DND-41 (cell line): ENCODE results near the gene RUVBL1.

Source experiments
- ATAC-seq: fragments of 200-7000 bp; cut with Tn5 transposase; 3 replicates; pipeline ENCODE4 v1.9.1; 2021; ENCODE audit warnings: low read depth; ENCODE audit not compliant: insufficient read depth
- DNase-seq: peaks from one replicate; pipeline ENCODE4 v3.0.0-alpha.2; 2020
- H2AFZ ChIP-seq: 2 replicates; pipeline ENCODE4 v1.6.0; 2012; ENCODE audit warnings: low read depth, low read length
- H3K27ac ChIP-seq: 2 replicates; pipeline ENCODE4 v1.5.1; 2012; ENCODE audit warnings: low read length, inconsistent platforms
- H3K27me3 ChIP-seq: fragments of 200-600 bp; sonication (generic); 2 replicates; pipeline ENCODE4 v1.6.0; 2012; ENCODE audit warnings: low read length, mild to moderate bottlenecking, inconsistent platforms; ENCODE audit not compliant: insufficient read depth, poor library complexity
- H3K36me3 ChIP-seq: 2 replicates; pipeline ENCODE4 v1.5.1; 2012; ENCODE audit warnings: low read length, inconsistent platforms; ENCODE audit not compliant: insufficient read depth
- H3K4me1 ChIP-seq: 2 replicates; pipeline ENCODE4 v1.5.1; 2012; ENCODE audit warnings: mild to moderate bottlenecking, low read length; ENCODE audit not compliant: insufficient read depth
- H3K4me2 ChIP-seq: 2 replicates; pipeline ENCODE4 v1.6.0; 2012; ENCODE audit warnings: mild to moderate bottlenecking, moderate library complexity, low read length, inconsistent platforms; ENCODE audit not compliant: insufficient read depth
- H3K4me3 ChIP-seq, 2 experiments: fragments of 200-600 bp in 1 of 2; shearing (Covaris generic) in 1 of 2; 2 replicates each; pipeline ENCODE4 v1.5.1; 2012 to 2016; ENCODE audit warnings: inconsistent platforms in 2 of 2, low read length in 2 of 2, mild to moderate bottlenecking in 2 of 2, low read depth in 1 of 2, moderate library complexity in 1 of 2
- H3K79me2 ChIP-seq: 2 replicates; pipeline ENCODE4 v1.6.0; 2012; ENCODE audit warnings: low read length, inconsistent platforms; ENCODE audit not compliant: insufficient read depth
- H3K9ac ChIP-seq: 2 replicates; pipeline ENCODE4 v1.6.0; 2012; ENCODE audit warnings: low read depth, mild to moderate bottlenecking, inconsistent platforms, low read length, moderate library complexity
- H3K9me3 ChIP-seq: 2 replicates; pipeline ENCODE4 v1.5.1; 2012; ENCODE audit warnings: low read length, moderate library complexity, mild to moderate bottlenecking, inconsistent platforms; ENCODE audit not compliant: insufficient read depth, severe bottlenecking
- H4K20me1 ChIP-seq: 2 replicates; pipeline ENCODE4 v1.6.0; 2012; ENCODE audit warnings: low read length; ENCODE audit not compliant: insufficient read depth
- CTCF ChIP-seq: IDR thresholded peaks from 2 replicates; pipeline ENCODE4 v1.5.1; 2012; ENCODE audit warnings: borderline replicate concordance, low read length, moderate library complexity, mild to moderate bottlenecking; ENCODE audit not compliant: poor library complexity, severe bottlenecking; ENCODE audit errors: extremely low read depth
- EZH2 ChIP-seq: IDR thresholded peaks from 3 replicates; pipeline ENCODE4 v1.6.1; 2012; ENCODE audit warnings: borderline replicate concordance, low read depth, mild to moderate bottlenecking, moderate library complexity, low read length, inconsistent platforms; ENCODE audit not compliant: severe bottlenecking

Gene RUVBL1

DNA sequence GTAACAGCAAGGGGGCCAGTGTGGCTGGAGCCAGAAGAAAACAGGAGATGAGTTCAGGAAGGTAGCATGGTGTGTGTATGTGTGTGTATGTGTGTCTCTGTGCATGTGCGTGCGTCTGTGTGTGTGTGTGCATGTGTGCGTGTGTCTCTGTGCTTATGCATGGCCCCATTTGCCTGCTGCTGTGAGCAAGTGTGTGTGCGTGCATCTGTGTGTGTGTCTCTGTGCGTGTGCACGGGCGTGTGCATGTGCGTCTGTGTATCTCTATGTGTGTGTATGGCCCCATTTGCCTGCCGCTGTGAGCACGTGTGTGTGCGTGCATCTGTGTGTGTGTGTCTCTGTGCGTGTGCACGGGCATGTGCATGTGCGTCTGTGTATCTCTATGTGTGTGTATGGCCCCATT, 22.6 kb upstream of the RUVBL1 start:
- Histone ChIP-seq H2AFZ (no peak overlapping the region), H3K4me1 (no peaks in the 10 kb centered on the region), H3K36me3 (peaks cover 6% of the 10 kb centered on the region; the same call in 1 of the 2 replicates), H3K9me3 (no peaks in the 10 kb centered on the region), H3K27ac (no peak overlapping the region), H4K20me1 (no peaks in the 10 kb centered on the region), H3K79me2 (no peaks in the 10 kb centered on the region), H3K9ac (no peak overlapping the region), H3K4me2 (no peak overlapping the region), H3K4me3 (no peak overlapping the region), H3K27me3 (no peaks in the 10 kb centered on the region)
- DNase-seq (no peak), ATAC-seq (no peak)
- TF ChIP-seq CTCF (no peak), EZH2 (no peak)

GRCh38 chr3:128145279-128145678, 21.7 kb upstream of the RUVBL1 start:
- Histone ChIP-seq H2AFZ (no peak overlapping the region), H3K4me3 (no peak overlapping the region), H3K27ac (no peak overlapping the region), H3K4me2 (no peak overlapping the region), H3K9me3 (no peaks in the 10 kb centered on the region), H3K4me1 (no peaks in the 10 kb centered on the region), H3K79me2 (no peaks in the 10 kb centered on the region), H4K20me1 (no peaks in the 10 kb centered on the region), H3K9ac (no peak overlapping the region), H3K36me3 (peaks cover 6% of the 10 kb centered on the region; the same call in 1 of the 2 replicates), H3K27me3 (no peaks in the 10 kb centered on the region)
- TF ChIP-seq CTCF (no peak), EZH2 (no peak)
- ATAC-seq (no peak), DNase-seq (no peak)

DNA sequence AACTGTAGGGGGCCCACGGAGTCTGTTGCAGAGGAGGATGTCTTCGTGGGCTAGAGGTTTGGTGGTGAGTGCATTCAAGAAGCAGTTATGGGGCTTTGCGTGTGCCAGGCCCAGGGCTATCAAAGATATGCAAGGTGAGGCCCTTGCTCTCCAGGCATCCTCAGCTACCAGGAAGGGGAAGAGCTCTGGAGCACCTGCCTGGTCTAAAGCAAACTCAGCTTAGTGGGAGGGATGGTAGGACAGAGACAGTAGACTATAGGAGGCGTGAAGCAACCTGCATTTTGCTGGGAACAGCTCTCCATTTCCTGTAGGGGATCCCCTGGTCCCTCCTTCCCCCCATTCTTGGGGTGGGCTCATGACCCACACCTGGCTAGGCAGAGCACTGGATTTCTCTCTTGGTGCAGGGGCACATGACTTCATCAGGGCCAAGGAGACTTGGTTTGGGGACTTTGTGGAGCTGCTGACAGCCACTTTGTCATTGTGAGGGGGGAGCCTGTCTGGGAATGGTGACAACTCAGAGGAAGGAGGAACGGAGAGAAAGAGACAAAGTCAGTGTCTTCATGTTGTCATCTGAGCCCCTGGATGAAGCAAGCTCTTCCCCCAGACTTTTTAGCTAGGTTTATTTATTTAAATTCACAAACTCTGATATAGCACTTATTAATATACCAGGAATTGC, 21.0 kb upstream of the RUVBL1 start:
- ATAC-seq = no peak
- H3K79me2 ChIP-seq = no peaks in the 10 kb centered on the region

More for the DNA sequence above, 21.0 kb upstream of the RUVBL1 start:
- Histone ChIP-seq H3K4me2 (no peak overlapping the region), H4K20me1 (no peaks in the 10 kb centered on the region), H3K27me3 (no peaks in the 10 kb centered on the region), H3K4me3 (no peak overlapping the region), H3K27ac (no peak overlapping the region), H3K36me3 (peaks cover 6% of the 10 kb centered on the region; the same call in 1 of the 2 replicates), H3K9me3 (no peaks in the 10 kb centered on the region), H3K4me1 (no peaks in the 10 kb centered on the region), H3K9ac (no peak overlapping the region), H2AFZ (no peak overlapping the region)
- TF ChIP-seq EZH2 = no peak
- TF ChIP-seq CTCF = no peak
- DNase-seq = no peak
